Prostate gland (tissue), 2 donors: ENCODE results near the gene CEP78. TPM values are rescaled to one million over a fixed set of nuclear protein-coding genes. Genes with fewer than 3 reads are reported as not detected.
"Not testable (repeated sequence)": the region's sequence is repeated elsewhere in the genome, so short reads cannot be mapped to it uniquely, and the experiment has no call there.

Source experiments
- DNase-seq: peaks from one replicate; pipeline ENCODE4 v3.0.0-alpha.2; 2019; ENCODE audit warnings: low spot score
- H3K27ac ChIP-seq, 2 donors: fragments of 200-600 bp; sonication (generic); 2 replicates each; pipeline ENCODE4 v1.5.1; 2017 to 2019
- H3K27me3 ChIP-seq: fragments of 200-600 bp; sonication (generic); replicated peaks from 2 replicates; pipeline ENCODE4 v1.5.1; 2019; ENCODE audit not compliant: insufficient read depth
- H3K36me3 ChIP-seq, 2 donors: fragments of 200-600 bp; sonication (generic); 1 replicate in 1 of 2; 2 replicates in 1 of 2; pipeline versions ENCODE4 v1.5.1 to v1.8.1; 2017 to 2019
- H3K4me1 ChIP-seq: fragments of 200-600 bp; sonication (generic); replicated peaks from 2 replicates; pipeline ENCODE4 v1.5.1; 2019
- H3K4me3 ChIP-seq, 2 donors: fragments of 200-600 bp; sonication (generic); 2 replicates each; pipeline ENCODE4 v1.5.1; 2017 to 2019
- H3K9me3 ChIP-seq: fragments of 200-600 bp; sonication (generic); 2 replicates; pipeline ENCODE4 v1.5.1; 2017
- POLR2A ChIP-seq: fragments of 450-650 bp; IDR thresholded peaks from one replicate; pipeline ENCODE4 v1.6.1; 2016; ENCODE audit warnings: antibody characterized with exemption, mild to moderate bottlenecking
- POLR2AphosphoS5 ChIP-seq: sonication (generic); formaldehyde crosslinking; IDR thresholded peaks from one replicate; pipeline ENCODE4 v1.6.1; 2017; ENCODE audit warnings: antibody characterized with exemption
- WGBS: methylation state at CpG from one replicate; pipeline ENCODE4 v1.1.5; 2018; 5-methylcytosine and 5-hydroxymethylcytosine counted together
- intact Hi-C: fragments of 100-400 bp; cut with DNase I; formaldehyde crosslinking; loops from one replicate; pipeline ENCODE4 v1.14.2; 2022
- total RNA-seq, 2 donors: library from RNA; depleted of rRNA; stranded (reverse); fragments of >200 nt; gene quantifications; one replicate each; pipeline ENCODE4 v1.1.0, GENCODE V29; 2016
- TF ChIP-seq, protein P1 (sequence below), 4 experiments: fragments of 200-600 bp in 2 of 4; fragments of 450-650 bp in 2 of 4; sonication (generic) in 2 of 4; IDR thresholded peaks; 1 replicate in 3 of 4; 2 replicates in 1 of 4; pipeline ENCODE4 v1.5.1; 2016 to 2019; ENCODE audit warnings: antibody characterized with exemption in 4 of 4, mild to moderate bottlenecking in 2 of 4, moderate library complexity in 2 of 4

The CEP78 gene
- total RNA-seq, 2 donors from 2014 or later: 12.0 to 16.5 TPM

DNA sequence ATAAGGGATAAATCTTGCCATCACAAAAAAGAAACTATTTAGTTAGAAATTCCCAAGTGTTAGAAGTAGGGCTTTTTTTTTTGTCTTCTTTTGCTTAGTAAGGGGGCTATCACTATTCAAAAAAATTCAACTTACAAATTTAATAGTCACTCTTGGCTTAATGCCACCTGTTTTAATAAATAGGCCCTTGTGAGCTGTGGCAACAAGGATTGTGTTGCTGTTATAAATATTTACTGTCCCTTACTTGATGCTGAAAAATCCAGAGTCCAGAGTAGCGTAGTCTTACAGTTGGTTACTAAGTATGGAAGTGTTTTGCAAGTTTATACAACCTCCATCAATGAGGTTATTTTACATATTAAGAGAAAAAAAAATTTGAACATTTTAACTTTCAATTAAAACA, 21.4 kb upstream of the CEP78 start:
- 82% methylated on average over 1 of the region's 1 CpG for WGBS
- intact Hi-C loops: no loop called here
- TF ChIP-seq POLR2AphosphoS5 (no peak), POLR2A (no peak)
- TF ChIP-seq, protein P1, sequence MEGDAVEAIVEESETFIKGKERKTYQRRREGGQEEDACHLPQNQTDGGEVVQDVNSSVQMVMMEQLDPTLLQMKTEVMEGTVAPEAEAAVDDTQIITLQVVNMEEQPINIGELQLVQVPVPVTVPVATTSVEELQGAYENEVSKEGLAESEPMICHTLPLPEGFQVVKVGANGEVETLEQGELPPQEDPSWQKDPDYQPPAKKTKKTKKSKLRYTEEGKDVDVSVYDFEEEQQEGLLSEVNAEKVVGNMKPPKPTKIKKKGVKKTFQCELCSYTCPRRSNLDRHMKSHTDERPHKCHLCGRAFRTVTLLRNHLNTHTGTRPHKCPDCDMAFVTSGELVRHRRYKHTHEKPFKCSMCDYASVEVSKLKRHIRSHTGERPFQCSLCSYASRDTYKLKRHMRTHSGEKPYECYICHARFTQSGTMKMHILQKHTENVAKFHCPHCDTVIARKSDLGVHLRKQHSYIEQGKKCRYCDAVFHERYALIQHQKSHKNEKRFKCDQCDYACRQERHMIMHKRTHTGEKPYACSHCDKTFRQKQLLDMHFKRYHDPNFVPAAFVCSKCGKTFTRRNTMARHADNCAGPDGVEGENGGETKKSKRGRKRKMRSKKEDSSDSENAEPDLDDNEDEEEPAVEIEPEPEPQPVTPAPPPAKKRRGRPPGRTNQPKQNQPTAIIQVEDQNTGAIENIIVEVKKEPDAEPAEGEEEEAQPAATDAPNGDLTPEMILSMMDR (IDR thresholded peaks at IDR 0.05): no peak

DNA sequence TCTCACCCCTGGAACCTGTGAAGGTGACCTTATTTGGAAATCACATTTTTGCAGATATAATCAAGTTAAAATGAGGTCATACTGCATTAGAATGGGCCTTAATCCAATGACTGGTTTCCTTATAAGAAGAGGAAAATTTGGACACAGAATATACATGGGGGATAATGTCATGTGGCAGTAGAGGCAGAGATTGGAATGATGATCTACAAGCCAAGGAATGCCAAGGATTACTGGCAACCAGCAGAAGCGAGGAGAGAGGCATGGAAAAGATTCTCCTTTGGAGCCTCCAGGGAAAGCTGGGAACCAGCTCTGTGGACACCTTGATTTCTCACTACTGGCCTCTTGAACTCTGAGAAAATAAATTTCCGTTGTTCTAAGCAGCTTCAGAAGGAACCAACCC, 20.2 kb upstream of the CEP78 start:
- H3K4me3 ChIP-seq: no peak overlapping the region
- no peaks in the 10 kb centered on the region for H3K27me3 ChIP-seq
- H3K36me3 ChIP-seq: no peaks in the 10 kb centered on the region
- no peak overlapping the region for H3K27ac ChIP-seq
- 82% methylated on average over 2 of the region's 2 CpGs for WGBS
- intact Hi-C loops: no loop called here
- TF ChIP-seq POLR2A (no peak), POLR2AphosphoS5 (no peak)
- TF ChIP-seq, protein P1 (IDR thresholded peaks at IDR 0.05): no peak
- no peaks in the 10 kb centered on the region for H3K9me3 ChIP-seq
- no peak for DNase-seq
- H3K4me1 ChIP-seq: no peaks in the 10 kb centered on the region

More for the DNA sequence above, 21.4 kb upstream of the CEP78 start:
- Histone ChIP-seq H3K4me1 (no peaks in the 10 kb centered on the region), H3K4me3 (no peak overlapping the region), H3K9me3 (no peaks in the 10 kb centered on the region), H3K27me3 (no peaks in the 10 kb centered on the region), H3K36me3 (no peaks in the 10 kb centered on the region), H3K27ac (no peak overlapping the region)
- DNase-seq: no peak

DNA sequence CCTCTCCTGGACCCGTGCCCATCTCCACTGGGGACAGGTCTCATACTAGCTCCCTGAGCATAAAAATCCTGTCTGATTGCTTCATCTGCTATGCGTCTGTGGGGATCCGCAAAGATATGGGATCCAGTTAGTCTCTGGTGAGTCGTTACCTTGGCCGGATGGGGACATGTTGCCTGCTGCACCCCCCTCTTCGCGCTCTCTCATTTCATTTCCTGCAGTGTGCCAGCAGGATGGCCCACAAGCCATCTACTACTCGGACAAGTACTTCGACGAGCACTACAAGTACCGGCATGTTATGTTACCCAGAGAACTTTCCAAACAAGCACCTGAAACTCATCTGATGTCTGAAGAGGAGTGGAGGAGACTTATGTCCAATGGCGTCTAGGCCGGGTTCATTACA, 17.0 kb upstream of the CEP78 start:
- H3K27me3 ChIP-seq: no peaks in the 10 kb centered on the region
- intact Hi-C loops: no loop called here
- TF ChIP-seq, protein P1 (IDR thresholded peaks at IDR 0.05): no peak
- TF ChIP-seq POLR2AphosphoS5: no peak
- no peak for TF ChIP-seq POLR2A
- no peak overlapping the region for H3K4me3 ChIP-seq
- H3K27ac ChIP-seq: no peak overlapping the region
- H3K9me3 ChIP-seq: no peaks in the 10 kb centered on the region
- WGBS: 82% methylated on average over 13 of the region's 13 CpGs
- DNase-seq: no peak
- no peaks in the 10 kb centered on the region for H3K36me3 ChIP-seq
- H3K4me1 ChIP-seq: no peaks in the 10 kb centered on the region

DNA sequence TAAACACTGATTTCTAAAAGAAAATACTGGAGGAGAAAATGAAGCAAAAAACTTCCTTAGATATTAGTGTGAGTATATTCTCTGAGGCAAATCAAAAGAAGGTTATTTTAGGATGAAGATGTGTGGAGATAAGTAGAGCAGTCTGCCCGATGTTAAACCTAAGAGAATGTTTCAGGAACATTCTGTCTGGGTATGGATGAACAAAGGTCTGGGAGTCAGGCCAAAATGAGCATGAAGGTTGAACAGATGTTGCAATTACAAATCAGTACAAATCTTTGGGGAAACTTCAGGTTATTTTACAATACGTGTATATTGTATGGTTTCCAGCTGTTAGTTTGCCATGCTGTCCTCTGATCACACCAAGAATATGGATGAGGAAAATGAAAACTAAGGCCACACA, 14.4 kb upstream of the CEP78 start:
- Histone ChIP-seq H3K9me3 (no peaks in the 10 kb centered on the region), H3K27ac (no peak overlapping the region), H3K4me1 (no peaks in the 10 kb centered on the region), H3K36me3 (no peaks in the 10 kb centered on the region), H3K27me3 (no peaks in the 10 kb centered on the region), H3K4me3 (no peak overlapping the region)
- DNase-seq: no peak
- 28% methylated on average over 2 of the region's 2 CpGs for WGBS
- intact Hi-C loops: no loop called here
- TF ChIP-seq, protein P1 (IDR thresholded peaks at IDR 0.05): no peak
- no peak for TF ChIP-seq POLR2A

DNA sequence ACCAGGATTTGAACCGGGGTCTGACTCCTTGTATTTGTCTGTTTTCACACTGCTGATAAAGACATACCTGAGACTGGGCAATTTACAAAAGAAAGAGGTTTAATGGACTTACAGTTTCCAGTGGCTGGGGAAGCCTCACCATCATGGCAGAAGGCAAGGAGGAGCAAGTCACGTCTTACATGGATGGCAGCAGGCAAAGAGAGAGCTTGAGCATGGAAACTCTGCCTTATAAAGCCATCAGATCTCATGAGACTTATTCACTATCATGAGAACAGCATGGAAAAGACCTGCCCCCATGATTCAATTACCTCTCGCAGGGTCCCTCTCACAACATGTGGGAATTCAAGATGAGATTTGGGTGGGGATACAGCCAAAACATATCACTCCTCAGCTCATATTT, 14.0 kb upstream of the CEP78 start:
- H3K9me3 ChIP-seq, H3K27ac ChIP-seq, H3K36me3 ChIP-seq, intact Hi-C loops, H3K27me3 ChIP-seq, DNase-seq, H3K4me1 ChIP-seq, H3K4me3 ChIP-seq: not testable (repeated sequence)
- 87% methylated on average over 3 of the region's 3 CpGs for WGBS
